Loucy (cell line): ENCODE data around the gene CUBN.

Experiments
- EZH2phosphoT487 ChIP-seq: fragments of 200-600 bp; IDR thresholded peaks from 2 replicates; pipeline ENCODE4 v1.6.1; 2018; ENCODE audit warnings: antibody characterized with exemption, mild to moderate bottlenecking, moderate library complexity, borderline replicate concordance
- TF ChIP-seq, protein P1 (sequence below): fragments of 200-600 bp; sonication (generic); conservative IDR thresholded peaks from 2 replicates; pipeline ENCODE4 v1.5.1; 2014; ENCODE audit warnings: mild to moderate bottlenecking, antibody characterized with exemption, low read length

DNA sequence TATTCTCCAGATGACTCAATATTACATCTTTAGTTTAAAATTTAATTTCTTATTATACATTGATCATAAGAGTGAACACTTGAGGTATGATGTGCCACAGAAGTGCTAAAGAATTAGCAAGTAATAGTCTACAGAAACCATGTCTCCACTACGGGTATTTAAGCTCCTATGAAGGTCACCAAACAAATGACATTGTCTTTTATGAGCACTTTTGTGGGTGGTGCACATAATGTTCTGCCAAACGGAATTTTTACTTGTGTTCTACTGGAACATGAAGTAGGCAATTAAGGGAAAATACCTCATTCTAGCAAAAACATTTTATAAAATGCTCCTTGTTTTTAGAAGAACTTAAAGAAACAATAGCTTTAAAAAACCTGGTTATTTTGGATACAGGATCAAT, 27.4 kb upstream of the CUBN start:
- no peak for TF ChIP-seq EZH2phosphoT487
- TF ChIP-seq, protein P1, sequence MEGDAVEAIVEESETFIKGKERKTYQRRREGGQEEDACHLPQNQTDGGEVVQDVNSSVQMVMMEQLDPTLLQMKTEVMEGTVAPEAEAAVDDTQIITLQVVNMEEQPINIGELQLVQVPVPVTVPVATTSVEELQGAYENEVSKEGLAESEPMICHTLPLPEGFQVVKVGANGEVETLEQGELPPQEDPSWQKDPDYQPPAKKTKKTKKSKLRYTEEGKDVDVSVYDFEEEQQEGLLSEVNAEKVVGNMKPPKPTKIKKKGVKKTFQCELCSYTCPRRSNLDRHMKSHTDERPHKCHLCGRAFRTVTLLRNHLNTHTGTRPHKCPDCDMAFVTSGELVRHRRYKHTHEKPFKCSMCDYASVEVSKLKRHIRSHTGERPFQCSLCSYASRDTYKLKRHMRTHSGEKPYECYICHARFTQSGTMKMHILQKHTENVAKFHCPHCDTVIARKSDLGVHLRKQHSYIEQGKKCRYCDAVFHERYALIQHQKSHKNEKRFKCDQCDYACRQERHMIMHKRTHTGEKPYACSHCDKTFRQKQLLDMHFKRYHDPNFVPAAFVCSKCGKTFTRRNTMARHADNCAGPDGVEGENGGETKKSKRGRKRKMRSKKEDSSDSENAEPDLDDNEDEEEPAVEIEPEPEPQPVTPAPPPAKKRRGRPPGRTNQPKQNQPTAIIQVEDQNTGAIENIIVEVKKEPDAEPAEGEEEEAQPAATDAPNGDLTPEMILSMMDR: no peak
